Spinal cord (tissue), 10 donors: ENCODE results near the gene OR51D1. TPM values are rescaled to one million over a fixed set of nuclear protein-coding genes. Genes with fewer than 3 reads are reported as not detected.

Experiments used
- DNase-seq, 6 donors: peaks; one replicate each; pipeline versions ENCODE4 v3.0.0 to v3.0.0-alpha.2; 2013 to 2015; ENCODE audit warnings: low spot score in 6 of 6, low read depth in 4 of 6
- H3K27ac ChIP-seq: one replicate; pipeline ENCODE4 v1.5.1; 2013; ENCODE audit warnings: low read depth, low read length, control low read depth
- H3K27me3 ChIP-seq: one replicate; pipeline ENCODE4 v1.6.1; 2013; ENCODE audit warnings: low read length; ENCODE audit not compliant: control insufficient read depth, insufficient read depth
- H3K36me3 ChIP-seq: one replicate; pipeline ENCODE4 v1.6.1; 2013; ENCODE audit warnings: low read length; ENCODE audit not compliant: control insufficient read depth, insufficient read depth
- H3K4me1 ChIP-seq: one replicate; pipeline ENCODE4 v1.6.1; 2013; ENCODE audit warnings: low read length; ENCODE audit not compliant: control insufficient read depth, insufficient read depth
- H3K4me3 ChIP-seq: one replicate; pipeline ENCODE4 v1.5.1; 2013; ENCODE audit warnings: low read depth, low read length, control low read depth
- H3K9me3 ChIP-seq: one replicate; pipeline ENCODE4 v1.6.1; 2013; ENCODE audit warnings: low read length; ENCODE audit not compliant: control insufficient read depth, insufficient read depth
- WGBS: methylation state at CpG from one replicate; pipeline ENCODE4 v1.1.5; 2013; ENCODE audit warnings: missing lambda C conversion rate; ENCODE audit not compliant: insufficient coverage; 5-methylcytosine and 5-hydroxymethylcytosine counted together
- long read RNA-seq, 4 donors: transcript quantifications; one replicate each; lab custom pipeline, GENCODE V29; 2026
- polyA plus RNA-seq, 2 donors: library from polyadenylated mRNA; unstranded; fragments of 120-200 nt; gene quantifications; one replicate each; pipeline ENCODE4 v1.2.1, GENCODE V29; 2013; ENCODE audit not compliant: insufficient read length in 2 of 2
- total RNA-seq, 2 donors: library from RNA; depleted of rRNA in 1 of 2; stranded (reverse); fragments of 120-200 nt in 1 of 2; fragments of >200 nt in 1 of 2; gene quantifications; one replicate each; pipeline versions ENCODE4 v1.2.3 to v1.2.4, GENCODE V29; 2013 to 2014
- donor health status: healthy.

OR51D1 gene
- total RNA-seq (not detected), polyA plus RNA-seq (not detected)
- long read RNA-seq, donor 1, result 0 reads
- long read RNA-seq, donor 2, partial matches to known transcripts, result 0 of 1 reads
- long read RNA-seq, donor 2, other reads (novel, unspliced or antisense), result 0 of 1 reads
- long read RNA-seq, donor 3, result 0 reads
- long read RNA-seq, donor 4, result 0 reads

- Histone ChIP-seq H3K36me3 (no peaks in the 10 kb centered on the region), H3K4me3 (no peak within 1 kb of the TSS), H3K4me1 (peaks cover 8% of the 10 kb centered on the region), H3K9me3 (no peaks in the 10 kb centered on the region), H3K27me3 (no peaks in the 10 kb centered on the region), H3K27ac (no peak within 1 kb of the TSS)
- peak; percentile 26 to 93 (median 54) for DNase-seq
- 65% methylated on average over 9 of the region's 21 CpGs for WGBS
These were observed at the start of gene OR51D1 for GRCh38 chr11:4636962-4637661. Gene OR51D1 (plus strand): TSS chr11:4637477. CDS start chr11:4639791, 2,314 bp downstream.

GRCh38 chr11:4589017-4589416, 48.3 kb upstream of the OR51D1 start:
- WGBS, result no CpG with 5 or more reads among the region's 3 CpGs
- no peaks in the 10 kb centered on the region for H3K4me1 ChIP-seq

GRCh38 chr11:4593739-4594138, 43.5 kb upstream of the OR51D1 start, which contains the start of gene OR52I1:
Gene OR52I1 (plus strand): TSS chr11:4594039. CDS start chr11:4594039, 0 bp downstream.
- H3K4me3 ChIP-seq, result no peak within 1 kb of the TSS
- WGBS, result no CpG with 5 or more reads among the region's 1 CpG

More at GRCh38 chr11:4589017-4589416, 48.3 kb upstream of the OR51D1 start:
- no peak overlapping the region for H3K4me3 ChIP-seq
- no peak overlapping the region for H3K27ac ChIP-seq
- H3K9me3 ChIP-seq, result no peaks in the 10 kb centered on the region
- no peaks in the 10 kb centered on the region for H3K27me3 ChIP-seq
- no peaks in the 10 kb centered on the region for H3K36me3 ChIP-seq
- DNase-seq, result no peak

GRCh38 chr11:4605057-4605456, 32.2 kb upstream of the OR51D1 start:
- 92% methylated on average over 4 of the region's 4 CpGs for WGBS
- Histone ChIP-seq H3K27me3 (no peaks in the 10 kb centered on the region), H3K27ac (no peak overlapping the region), H3K36me3 (peaks cover 25% of the 10 kb centered on the region), H3K4me3 (no peak overlapping the region), H3K9me3 (no peaks in the 10 kb centered on the region), H3K4me1 (peaks cover 5% of the 10 kb centered on the region)
- no peak for DNase-seq

More at GRCh38 chr11:4593739-4594138, 43.5 kb upstream of the OR51D1 start, which contains the start of gene OR52I1:
- Histone ChIP-seq H3K27me3 (no peaks in the 10 kb centered on the region), H3K4me1 (no peaks in the 10 kb centered on the region), H3K27ac (no peak within 1 kb of the TSS), H3K9me3 (no peaks in the 10 kb centered on the region), H3K36me3 (no peaks in the 10 kb centered on the region)
- no peak for DNase-seq

- Histone ChIP-seq H3K9me3 (no peaks in the 10 kb centered on the region), H3K36me3 (peaks cover 13% of the 10 kb centered on the region), H3K27ac (no peak overlapping the region), H3K4me3 (no peak overlapping the region), H3K27me3 (no peaks in the 10 kb centered on the region), H3K4me1 (peaks cover 5% of the 10 kb centered on the region)
- DNase-seq, result peak in 1 of 6 donors; percentile 5
- no CpG with 5 or more reads among the region's 1 CpG for WGBS
These were observed 30.9 kb upstream of the OR51D1 start for GRCh38 chr11:4606231-4607015.

- Histone ChIP-seq H3K36me3 (peaks cover 6% of the 10 kb centered on the region), H3K4me3 (peak overlapping the region; percentile 85), H3K9me3 (no peaks in the 10 kb centered on the region), H3K27ac (no peak overlapping the region), H3K4me1 (peaks cover 5% of the 10 kb centered on the region), H3K27me3 (no peaks in the 10 kb centered on the region)
- 56% methylated on average over 2 of the region's 6 CpGs for WGBS
- peak in 2 of 6 donors; percentile 1 to 2 for DNase-seq
These were observed 30.2 kb upstream of the OR51D1 start for GRCh38 chr11:4607096-4607495.

GRCh38 chr11:4607781-4608666, 29.3 kb upstream of the OR51D1 start, which contains the start of gene TRIM68:
Gene TRIM68 (minus strand): TSS chr11:4608231. CDS start chr11:4605504, 2,727 bp downstream.
- H3K27me3 ChIP-seq, result no peaks in the 10 kb centered on the region
- WGBS, result 5% methylated on average over 38 of the region's 43 CpGs
- peak within 1 kb of the TSS; percentile 96 for H3K27ac ChIP-seq
- no peaks in the 10 kb centered on the region for H3K9me3 ChIP-seq
- peaks cover 5% of the 10 kb centered on the region for H3K36me3 ChIP-seq
- H3K4me1 ChIP-seq, result peaks cover 5% of the 10 kb centered on the region
- H3K4me3 ChIP-seq, result peak within 1 kb of the TSS; percentile 85
- DNase-seq, result peak; percentile 83 to 99 (median 94)

GRCh38 chr11:4610258-4610935, 26.9 kb upstream of the OR51D1 start:
- DNase-seq, result no peak
- Histone ChIP-seq H3K4me1 (peaks cover 5% of the 10 kb centered on the region), H3K4me3 (no peak overlapping the region), H3K36me3 (no peaks in the 10 kb centered on the region), H3K9me3 (no peaks in the 10 kb centered on the region), H3K27me3 (no peaks in the 10 kb centered on the region), H3K27ac (no peak overlapping the region)
- WGBS, result 75% methylated on average over 2 of the region's 3 CpGs
